Ovary (tissue), 3 donors: ENCODE data around the gene TAX1BP3.

ENCODE experiments used
- CTCF ChIP-seq, 3 donors: fragments of 450-650 bp in 2 of 3; fragments of 200-600 bp in 1 of 3; IDR thresholded peaks; one replicate each; pipeline versions ENCODE4 v1.5.1 to v1.8.0; 2016 to 2022; ENCODE audit warnings: antibody characterized with exemption in 3 of 3, mild to moderate bottlenecking in 1 of 3
- EP300 ChIP-seq: sonication (generic); formaldehyde crosslinking; IDR thresholded peaks from one replicate; pipeline ENCODE4 v1.6.1; 2017; ENCODE audit warnings: antibody characterized with exemption
- POLR2A ChIP-seq: fragments of 450-650 bp; IDR thresholded peaks from one replicate; pipeline ENCODE4 v1.6.1; 2017; ENCODE audit warnings: antibody characterized with exemption, mild to moderate bottlenecking, moderate library complexity
- donor health status: DM: no; HTN: no; CAD: no.

GRCh38 chr17:3688852-3689261 lies 20.5 kb upstream of the TAX1BP3 start:
- TF ChIP-seq CTCF (IDR thresholded peaks at IDR 0.05): no peak
- no peak for TF ChIP-seq POLR2A
- no peak for TF ChIP-seq EP300
